Hematopoietic multipotent progenitor cell treated with erythropoietin and hydrocortisone succinate and interleukin-3 and kit ligand, for 6 days (in vitro differentiated cells): ENCODE results near the gene POU6F2.
"Not testable (repeated sequence)": the region's sequence is repeated elsewhere in the genome, so short reads cannot be mapped to it uniquely, and the experiment has no call there.

Experiments used
- DNase-seq: peaks from one replicate; pipeline ENCODE4 v3.0.0-alpha.2; 2015

The POU6F2 gene

DNA sequence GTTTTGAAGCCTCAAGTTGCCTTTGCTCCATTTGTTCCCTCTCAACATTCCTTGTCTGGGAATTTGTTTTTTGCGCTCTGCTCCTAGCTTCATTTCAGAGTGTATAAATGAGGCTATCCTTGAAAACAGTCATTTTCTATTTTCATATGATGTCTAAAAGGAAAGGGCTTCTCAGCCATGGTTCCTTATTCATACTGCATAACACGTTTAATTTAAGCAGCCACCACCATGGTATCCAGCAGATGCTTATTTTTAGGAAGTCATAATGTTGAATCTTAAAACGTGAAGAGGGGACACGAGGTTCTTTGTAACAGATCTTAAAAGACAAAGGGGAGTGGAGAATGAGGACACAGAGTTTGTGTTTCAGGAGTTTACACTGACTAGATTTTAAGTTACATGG is 14.5 kb downstream of the POU6F2 start:
- no peak for DNase-seq

DNA sequence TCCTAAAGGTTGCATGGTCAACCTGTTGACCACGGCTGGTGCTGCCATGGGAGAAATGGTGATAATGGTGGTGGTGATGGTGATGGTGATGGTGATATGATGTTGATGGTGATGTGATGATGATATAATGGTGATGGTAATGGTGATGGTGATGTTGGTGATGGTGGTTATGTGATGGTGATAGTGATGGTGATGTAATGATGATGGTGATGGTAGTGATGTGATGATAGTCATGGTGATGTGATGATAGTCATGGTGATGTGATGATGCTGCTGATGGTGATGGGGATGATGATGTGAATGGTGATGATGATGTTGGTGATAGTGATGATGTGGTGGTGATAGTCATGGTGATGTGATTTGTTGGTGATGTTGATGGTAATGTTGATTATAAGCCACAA is 23.9 kb downstream of the POU6F2 start:
- DNase-seq = no peak

DNA sequence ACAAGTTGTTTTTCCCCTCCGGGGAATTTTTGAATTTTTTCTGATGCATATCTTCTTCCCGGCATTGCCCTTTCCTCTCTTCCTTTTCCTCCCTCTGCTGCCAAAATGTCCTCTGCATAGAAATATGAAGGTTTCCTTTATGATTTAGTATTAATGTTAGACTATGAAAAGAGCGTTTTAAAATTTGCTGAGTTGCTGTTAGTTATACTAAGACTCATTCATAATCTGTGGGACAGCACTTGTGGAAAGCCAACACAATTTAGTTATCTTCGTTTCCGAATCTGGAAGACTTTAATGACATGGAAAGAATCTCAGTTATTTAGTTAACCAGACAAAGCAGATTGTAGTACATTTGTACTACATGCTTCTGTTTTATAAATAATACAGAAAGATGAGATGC is 25.0 kb downstream of the POU6F2 start:
- no peak for DNase-seq

DNA sequence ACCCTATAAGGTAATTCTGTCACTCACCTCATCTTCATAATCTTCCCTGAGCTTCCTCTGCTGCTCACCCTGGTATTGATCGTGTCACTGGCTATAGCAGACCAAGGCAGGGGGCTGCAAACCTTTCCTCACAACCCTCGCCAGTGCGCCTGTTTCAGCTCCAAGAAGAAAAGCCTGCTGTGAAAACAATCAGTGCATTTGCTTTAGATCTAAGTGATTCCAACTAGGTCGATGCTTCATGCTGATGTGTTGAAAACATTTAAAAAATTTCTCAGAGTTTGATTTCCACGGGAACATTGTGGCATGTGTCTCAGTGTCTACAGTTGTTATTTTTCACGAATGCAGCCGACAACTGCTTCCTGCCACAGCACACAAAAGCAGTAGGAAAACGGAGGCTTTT is 27.3 kb downstream of the POU6F2 start:
- DNase-seq = no peak

DNA sequence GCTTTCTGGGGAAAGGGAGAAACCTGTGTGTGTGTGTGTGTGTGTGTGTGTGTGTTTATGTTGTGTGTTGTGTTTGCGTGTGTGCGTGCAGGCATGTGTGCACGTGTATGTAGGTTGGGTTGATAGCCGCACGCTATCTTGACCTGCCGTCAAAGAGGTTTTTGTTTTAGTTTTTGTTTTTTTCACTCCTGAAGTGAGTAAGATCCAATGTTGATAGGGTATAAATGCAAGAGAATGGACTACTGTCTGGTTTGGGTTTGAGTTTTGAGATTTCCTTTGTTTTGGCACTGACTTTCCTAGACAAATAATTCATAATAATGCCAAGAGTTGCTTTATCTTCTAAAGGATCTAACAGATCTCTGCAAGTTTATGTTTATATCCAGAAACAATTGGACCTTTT is 27.8 kb downstream of the POU6F2 start:
- DNase-seq = no peak

DNA sequence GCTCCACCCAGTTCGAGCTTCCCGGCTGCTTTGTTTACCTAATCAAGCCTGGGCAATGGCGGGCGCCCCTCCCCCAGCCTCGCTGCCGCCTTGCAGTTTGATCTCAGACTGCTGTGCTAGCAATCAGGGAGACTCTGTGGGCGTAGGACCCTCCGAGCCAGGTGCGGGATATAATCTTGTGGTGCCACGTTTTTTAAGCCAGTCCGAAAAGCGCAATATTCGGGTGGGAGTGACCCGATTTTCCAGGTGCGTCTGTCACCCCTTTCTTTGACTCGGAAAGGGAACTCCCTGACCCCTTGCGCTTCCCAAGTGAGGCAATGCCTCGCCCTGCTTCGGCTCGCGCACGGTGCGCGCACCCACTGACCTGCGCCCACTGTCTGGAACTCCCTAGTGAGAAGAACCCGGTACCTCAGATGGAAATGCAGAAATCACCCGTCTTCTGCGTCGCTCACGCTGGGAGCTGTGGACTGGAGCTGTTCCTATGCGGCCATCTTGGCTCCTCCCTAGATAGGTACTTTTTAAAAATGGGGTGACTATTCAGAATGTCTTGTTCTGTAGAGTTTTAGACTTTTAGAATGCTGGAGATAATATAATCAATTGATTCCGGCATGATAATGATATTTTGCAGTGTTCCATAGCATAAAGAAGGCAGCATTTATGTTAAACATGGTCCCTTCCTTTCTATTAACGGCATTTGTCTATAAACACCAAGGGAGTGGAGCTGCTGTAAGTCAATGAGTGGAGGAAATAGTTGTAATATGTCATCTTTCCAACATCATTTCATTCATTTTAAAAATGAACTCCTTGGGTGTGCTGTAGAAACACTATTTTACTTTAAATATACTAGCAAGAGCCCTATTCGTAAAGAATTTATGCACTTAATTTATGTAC is 35.6 kb downstream of the POU6F2 start:
- not testable (repeated sequence) for DNase-seq

DNA sequence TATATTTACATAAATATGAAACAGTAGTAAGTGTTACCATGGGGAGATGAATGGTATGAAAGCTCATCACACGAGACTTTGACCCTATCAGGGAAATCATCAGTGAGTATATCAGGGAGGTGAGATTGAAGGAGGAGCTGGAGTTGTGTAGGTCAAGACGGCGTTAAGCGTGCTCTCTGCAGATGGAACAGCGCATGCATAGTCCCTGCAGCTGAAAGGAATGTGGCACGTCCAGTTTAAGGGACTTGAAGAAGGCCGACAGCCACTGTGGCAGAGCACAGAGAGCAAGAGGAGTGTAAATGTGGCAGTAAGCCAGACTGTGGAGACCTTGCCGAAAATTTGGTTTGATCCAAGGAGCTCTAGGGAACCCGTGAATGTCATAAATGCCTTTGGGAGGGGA is 38.9 kb downstream of the POU6F2 start:
- no peak for DNase-seq

DNA sequence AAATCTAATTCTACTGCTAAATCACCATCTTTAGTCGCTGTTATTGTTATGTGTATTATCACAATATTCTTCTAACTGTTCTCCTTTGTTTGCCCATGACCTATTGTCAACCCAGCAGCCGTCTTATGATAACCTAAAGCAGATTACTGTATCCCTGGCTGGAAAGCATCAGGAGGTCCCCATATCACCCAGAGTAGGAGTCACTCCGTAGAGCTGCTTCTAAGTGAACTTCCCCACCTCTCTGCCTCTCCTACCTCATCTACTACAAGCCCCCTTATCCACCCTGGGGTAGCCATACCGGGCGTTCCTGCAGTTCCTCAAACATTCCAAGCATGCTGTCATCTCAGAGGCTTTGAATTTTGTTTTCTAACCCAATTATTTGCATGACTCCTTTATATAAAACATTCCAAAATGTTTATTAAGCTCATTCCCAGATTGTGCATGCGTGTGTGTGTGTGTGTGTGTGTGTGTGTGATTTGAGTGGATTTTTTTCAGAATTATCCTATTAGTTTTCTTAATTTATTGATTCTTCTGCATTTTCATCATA is 39.7 kb downstream of the POU6F2 start:
- DNase-seq = no peak

DNA sequence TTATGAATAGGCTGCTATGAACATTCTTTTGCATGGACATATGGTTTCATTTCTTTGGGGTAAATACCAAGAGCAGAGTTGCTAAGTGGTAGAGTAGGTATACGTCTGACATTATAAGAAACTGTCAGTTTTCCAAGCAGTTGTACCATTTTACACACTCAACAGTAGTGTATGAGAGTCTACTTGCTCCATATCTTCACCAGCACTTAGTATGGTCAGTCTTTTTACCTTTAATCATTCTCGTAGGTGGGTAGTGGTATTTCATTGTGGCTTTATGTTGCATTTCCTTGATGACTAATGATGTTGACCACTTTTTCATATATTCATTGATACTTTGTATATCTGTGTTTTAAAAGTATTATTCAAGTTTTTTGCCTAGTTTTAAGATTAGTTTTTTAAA is 45.1 kb downstream of the POU6F2 start:
- DNase-seq = no peak

DNA sequence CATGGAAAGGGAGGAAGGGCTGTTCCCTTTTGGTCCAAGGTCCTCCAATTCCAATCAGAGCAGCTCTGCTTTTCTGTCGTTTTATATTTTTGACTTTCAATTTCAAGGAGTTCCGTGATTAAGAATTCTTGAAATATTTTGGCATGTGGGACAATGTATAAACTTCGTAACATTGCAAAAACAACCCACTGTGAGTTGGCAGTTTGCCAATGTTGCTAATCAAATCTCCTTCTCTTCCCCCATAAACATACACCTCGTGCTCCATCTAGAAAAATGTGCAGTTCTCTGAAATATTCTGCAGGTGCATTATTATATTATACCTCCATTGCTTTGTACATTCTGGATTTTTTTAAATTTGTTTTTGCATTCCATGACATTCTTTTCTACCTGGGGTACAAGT is 49.8 kb downstream of the POU6F2 start:
- no peak for DNase-seq

DNA sequence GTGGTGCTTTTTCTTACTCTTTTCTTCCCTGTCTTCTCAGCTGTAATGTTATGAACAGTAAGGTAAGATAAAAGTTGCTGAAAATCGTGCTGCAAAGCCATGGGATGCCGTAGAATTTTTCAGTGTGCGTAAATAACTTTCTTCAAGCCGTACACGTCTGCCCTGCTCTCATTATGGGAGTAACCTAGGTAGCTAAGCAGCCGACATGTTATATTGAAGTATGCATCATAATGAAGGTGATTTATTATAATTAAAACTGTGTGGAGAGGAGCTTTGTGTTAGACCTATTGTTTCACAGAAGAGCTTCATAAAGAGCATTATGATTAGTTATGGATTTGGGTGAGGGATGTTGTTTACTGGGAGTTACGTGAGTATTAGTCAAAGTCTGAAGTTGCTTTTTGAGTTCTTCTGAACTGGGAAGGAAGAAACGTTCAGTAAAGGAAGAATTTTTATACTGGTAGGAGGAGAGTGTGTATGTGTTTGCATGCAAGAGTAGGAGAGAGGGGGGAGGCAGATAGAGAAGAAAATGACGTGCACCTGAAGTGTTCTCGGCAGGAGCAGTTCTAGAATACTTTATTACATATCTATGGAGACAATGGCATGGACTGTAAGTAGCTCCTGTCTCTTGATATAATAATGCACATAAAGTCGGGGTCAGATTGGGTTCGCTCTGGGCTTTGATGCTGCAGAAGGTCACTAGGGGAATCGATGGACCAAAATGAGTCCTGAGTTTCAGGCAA is 56.3 kb downstream of the POU6F2 start:
- DNase-seq = no peak

DNA sequence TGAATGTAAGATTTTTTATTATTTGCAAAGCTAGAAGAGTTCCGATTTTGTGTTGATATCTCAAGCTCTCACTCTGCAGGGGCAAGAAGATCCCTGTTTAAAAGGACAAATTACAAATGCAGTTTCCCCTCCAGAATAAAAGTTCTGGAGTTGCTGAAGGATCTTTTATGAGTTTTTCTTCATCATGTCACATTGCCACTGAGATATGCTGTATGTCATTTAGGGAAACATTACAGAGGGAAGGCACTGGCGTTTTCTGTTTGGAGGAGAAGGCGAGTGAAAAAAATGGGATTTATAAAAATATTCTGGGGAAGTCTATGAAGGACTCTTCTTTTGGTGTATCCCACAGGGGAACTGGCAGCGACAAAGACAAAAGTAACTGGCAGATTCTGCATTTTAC is 57.4 kb downstream of the POU6F2 start:
- no peak for DNase-seq

DNA sequence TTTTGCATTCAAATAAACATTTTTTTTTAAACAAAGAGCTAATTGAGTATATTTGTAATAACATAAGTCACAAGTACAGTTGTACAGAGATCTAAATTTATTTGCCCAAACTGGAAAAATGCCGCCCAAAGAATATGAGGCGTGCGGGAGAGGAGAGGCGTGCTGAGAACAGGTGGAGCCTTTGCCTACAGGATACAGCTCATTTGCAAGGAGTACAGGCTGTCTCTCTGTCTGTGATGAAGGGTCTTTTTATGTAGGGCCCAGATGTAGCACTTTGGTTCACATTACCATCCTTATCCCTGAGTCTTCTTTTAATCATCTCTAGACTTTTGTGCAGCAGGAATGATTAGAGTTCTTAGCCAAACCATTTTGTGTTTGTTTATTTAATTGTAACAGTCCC is 58.2 kb downstream of the POU6F2 start:
- DNase-seq = no peak

DNA sequence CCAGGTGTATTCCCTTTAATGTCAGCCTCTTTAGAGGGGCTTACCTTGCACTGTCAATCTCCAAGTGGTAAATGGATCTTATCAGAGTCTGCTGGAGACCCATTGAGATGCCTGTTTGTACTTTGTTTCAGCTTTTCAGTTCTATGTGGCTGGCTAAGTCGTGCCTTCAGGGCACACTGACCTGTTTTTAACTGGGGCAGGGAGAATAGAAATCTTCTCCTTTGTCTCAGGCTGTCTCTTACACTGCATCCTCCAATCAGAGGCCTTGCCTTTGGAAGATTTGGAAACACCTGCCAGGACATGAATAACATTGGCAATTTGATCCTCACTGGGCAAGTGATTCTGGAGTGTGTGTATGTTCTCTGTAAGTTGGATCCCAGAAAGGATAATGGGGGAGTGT is 65.0 kb downstream of the POU6F2 start:
- DNase-seq = no peak

DNA sequence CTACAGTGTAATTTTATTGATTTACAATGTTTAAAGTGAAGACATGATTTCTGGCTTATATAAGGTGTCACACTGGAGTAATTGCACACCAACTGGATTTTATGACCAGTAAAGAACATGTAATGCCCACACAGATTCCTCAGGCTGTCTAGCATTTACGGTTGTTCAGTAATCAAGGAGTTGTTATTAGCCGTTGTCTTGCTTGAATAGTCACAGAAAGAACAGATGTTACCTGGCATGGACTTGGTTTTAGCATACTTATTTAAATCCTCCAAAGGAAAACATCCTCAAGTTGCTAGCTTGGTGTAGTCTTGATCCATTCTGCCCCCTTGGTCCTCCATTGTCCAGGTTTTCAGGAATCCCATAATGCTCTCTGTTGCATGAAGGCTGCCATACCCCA is 65.8 kb downstream of the POU6F2 start:
- no peak for DNase-seq

DNA sequence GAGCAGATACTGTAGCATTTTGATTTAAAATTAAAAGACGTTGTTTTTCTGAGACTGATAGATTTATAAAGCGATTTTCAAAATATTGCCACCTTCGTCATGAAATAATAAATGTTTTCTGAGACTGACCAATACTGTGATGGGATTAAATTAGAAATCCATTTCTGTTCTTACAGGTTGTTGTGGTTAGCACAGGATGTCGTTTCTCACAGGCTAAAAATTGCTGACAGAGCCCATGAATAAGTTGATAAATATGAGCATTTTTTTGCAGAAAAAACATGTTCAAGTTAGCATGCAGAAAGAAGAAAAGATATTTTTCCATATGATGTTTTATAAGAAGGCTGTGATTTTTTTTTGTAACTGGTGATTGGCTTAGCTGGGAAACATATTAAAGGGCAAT is 66.8 kb downstream of the POU6F2 start:
- DNase-seq = no peak

DNA sequence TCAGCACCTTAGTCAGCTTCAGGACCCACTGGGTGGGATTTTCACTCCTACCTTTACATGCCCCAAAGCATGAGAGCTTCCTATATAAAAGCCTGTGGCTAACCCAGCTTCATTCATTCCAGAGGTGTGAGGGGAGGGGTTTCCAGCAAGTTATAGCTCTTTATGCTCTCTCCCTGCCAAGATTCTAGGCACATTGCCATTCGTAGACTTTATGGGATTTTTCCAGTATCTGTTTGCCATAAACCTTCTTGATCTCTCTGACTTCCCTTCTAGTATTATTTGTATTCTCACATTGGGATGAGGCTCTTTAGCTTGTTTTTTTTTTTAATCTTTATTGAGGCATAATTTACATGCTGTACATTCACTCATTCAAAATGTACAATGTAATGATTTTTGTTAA is 67.5 kb downstream of the POU6F2 start:
- no peak for DNase-seq

DNA sequence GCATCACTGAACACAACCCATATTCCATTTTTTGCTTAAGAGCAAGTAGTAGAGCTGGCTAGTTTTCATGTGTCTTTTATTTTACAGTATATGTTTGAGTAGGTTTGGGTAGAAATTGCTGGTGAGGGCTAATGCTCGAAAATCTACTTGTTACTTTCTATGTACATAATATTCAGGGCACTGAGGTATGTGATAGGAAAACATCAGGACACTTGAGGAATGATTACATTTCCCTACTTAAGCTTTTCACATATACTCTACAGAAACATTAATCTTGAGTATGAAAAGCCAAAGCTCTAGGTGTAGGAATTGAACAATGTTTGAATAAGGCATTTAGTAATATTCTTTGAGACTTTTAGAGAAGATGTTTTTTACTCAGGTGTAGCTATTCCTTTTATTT is 73.6 kb downstream of the POU6F2 start:
- DNase-seq = no peak

DNA sequence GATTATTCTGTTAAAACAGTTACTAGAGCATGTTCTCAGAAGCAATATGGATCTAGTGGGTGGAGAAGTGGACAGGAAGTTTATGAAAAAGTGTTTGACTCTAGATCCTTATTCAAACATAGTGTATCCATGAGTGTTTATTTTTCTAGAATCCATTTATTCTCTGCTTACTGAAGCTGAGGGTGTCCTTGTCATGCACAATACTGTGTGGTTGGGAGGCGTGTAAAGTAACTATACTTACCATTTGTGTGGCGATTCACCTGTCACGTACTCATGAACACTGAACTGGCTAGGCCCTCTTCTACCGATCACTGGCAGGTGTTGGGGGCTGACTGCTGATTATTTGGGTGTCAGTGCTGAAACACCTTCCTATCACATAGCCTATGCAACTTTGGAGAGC is 74.0 kb downstream of the POU6F2 start:
- DNase-seq = no peak

DNA sequence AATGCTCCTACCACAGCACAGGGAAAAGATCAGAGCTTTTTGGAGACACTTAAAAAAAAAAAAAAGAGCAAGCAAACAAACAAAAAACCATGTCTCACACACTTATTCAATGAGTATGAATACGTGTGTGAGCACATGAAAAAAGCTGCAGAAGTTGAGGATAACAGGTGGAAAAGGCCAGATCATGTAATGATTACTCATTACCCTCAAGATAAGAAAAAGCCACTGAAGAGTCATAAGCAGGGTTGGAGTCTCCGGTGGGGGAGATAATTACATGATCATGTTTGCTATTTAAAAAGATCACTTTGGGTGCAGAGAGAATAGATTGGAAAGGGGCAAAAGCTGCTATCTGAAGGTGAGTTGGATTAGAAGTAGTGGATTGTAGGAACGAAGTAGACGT is 77.0 kb downstream of the POU6F2 start:
- DNase-seq = peak; percentile 6

DNA sequence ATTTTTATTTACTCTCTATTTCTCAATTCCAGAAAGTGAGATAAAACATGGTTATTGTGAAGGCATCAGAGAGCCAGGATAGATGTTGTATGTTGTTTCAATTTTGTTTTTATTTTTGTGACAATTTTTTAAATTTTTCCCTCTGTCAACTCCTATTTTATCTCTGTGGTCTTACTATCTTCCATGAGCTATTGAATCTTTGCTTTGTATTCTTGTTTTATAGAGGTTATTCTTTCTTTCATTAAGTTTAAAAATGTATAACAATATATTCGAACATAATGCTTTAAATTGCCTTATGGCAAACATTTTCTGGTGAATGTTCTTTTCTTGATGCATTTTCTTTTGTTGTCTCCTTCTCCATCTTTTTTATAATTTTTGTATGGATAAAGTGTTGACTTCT is 78.4 kb downstream of the POU6F2 start:
- DNase-seq = no peak

DNA sequence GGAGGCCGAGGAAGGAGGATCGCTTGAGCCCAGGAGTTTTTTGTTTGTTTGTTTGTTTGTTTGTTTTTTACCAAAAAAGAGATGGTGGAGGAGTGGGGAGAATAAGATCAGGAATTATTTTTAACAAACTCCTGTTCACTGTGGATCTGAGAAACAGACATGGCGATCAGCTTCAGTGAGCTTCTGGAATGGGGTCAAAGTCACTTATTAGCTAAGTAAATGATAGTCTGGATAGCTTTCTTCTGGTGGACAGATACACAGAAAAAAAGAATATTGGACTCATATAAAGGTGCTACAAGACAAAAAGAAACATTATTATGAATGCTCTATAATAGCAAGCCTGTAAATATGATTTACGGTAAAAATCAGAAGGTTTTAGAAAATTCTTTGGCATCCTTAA is 85.1 kb downstream of the POU6F2 start:
- no peak for DNase-seq

DNA sequence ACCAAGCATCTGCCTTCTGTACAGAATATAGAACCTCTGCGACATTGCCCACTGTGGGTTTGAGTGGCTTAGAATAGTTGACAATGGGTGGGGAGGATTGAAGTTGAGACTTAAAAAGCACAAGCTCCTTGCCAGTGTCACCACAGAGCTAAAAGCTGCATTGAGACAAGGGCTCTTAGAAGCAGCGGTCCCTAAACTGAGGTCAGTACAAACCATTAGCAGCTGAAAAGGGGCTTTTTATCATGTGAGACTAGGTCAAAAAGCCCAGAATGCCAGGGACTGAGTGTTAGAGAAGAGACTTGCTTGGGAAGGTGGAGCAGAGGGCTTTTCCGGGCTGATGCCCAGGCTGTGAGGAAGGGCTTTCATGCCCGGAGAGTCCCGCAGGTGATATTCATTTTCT is 91.3 kb downstream of the POU6F2 start:
- no peak for DNase-seq
